GM12892 (cell line): ENCODE results near the gene FCER2.

ENCODE experiments used
- DNase-seq: peaks from one replicate; pipeline ENCODE4 v3.0.0; 2011; ENCODE audit not compliant: insufficient read length
- FAIRE-seq: peaks from 2 replicates; lab custom pipeline; 2011; peaks lifted over from hg19 to GRCh38; lab: Jason Lieb, UNC
- POLR2A ChIP-seq: IDR thresholded peaks from 2 replicates; pipeline ENCODE4 v1.6.1; 2011; ENCODE audit warnings: low read depth, low read length, control low read depth
- POLR2AphosphoS5 ChIP-seq: IDR thresholded peaks from 2 replicates; pipeline ENCODE4 v1.6.1; 2011; ENCODE audit warnings: low read depth, low read length, control low read depth
- TAF1 ChIP-seq: IDR thresholded peaks from 2 replicates; pipeline ENCODE4 v1.6.1; 2011; ENCODE audit warnings: low read depth, mild to moderate bottlenecking, control low read depth, low read length, borderline replicate concordance

FCER2 gene

GRCh38 chr19:7694499-7694898 lies 7.4 kb downstream of the FCER2 start:
- TF ChIP-seq POLR2A = 0 out of 2 replicates have a peak, but pooled peaks have one; percentile 3
- no peak for TF ChIP-seq POLR2AphosphoS5
- DNase-seq = no peak
- no peak for FAIRE-seq

GRCh38 chr19:7692417-7693088 lies 9.4 kb downstream of the FCER2 start:
- FAIRE-seq = peak; percentile 42
- no peak for DNase-seq
- no peak for TF ChIP-seq POLR2A
- TF ChIP-seq TAF1 = no peak
- no peak for TF ChIP-seq POLR2AphosphoS5

- peak; percentile 65 for FAIRE-seq
- DNase-seq = no peak
- TF ChIP-seq POLR2A = no peak
- TF ChIP-seq TAF1 = no peak
- no peak for TF ChIP-seq POLR2AphosphoS5
These were observed 10.4 kb downstream of the FCER2 start for GRCh38 chr19:7691497-7691896.

- no peak for TF ChIP-seq POLR2A
- no peak for TF ChIP-seq TAF1
- no peak for TF ChIP-seq POLR2AphosphoS5
- DNase-seq (no peak), FAIRE-seq (no peak)
These were observed 11.1 kb downstream of the FCER2 start for GRCh38 chr19:7690779-7691258.

- no peak for TF ChIP-seq POLR2A
- TF ChIP-seq POLR2AphosphoS5 = no peak
- TF ChIP-seq TAF1 = no peak
- DNase-seq (no peak), FAIRE-seq (no peak)
These were observed 12.8 kb downstream of the FCER2 start for GRCh38 chr19:7689165-7689564.

- no peak for FAIRE-seq
These were observed 14.8 kb downstream of the FCER2 start for GRCh38 chr19:7687177-7687576.

GRCh38 chr19:7685546-7686445 lies 16.1 kb downstream of the FCER2 start:
- TF ChIP-seq TAF1 (no peak), POLR2AphosphoS5 (peak; percentile 33; the same call in 1 of the 2 replicates), POLR2A (no peak)
- FAIRE-seq (no peak), DNase-seq (no peak)

More at GRCh38 chr19:7687177-7687576, 14.8 kb downstream of the FCER2 start:
- DNase-seq = no peak
- TF ChIP-seq POLR2AphosphoS5 (peak; percentile 87), TAF1 (no peak), POLR2A (peak; percentile 68)

GRCh38 chr19:7682175-7682855 lies 19.6 kb downstream of the FCER2 start:
- DNase-seq (no peak), FAIRE-seq (no peak)
- TF ChIP-seq TAF1 (no peak), POLR2A (no peak), POLR2AphosphoS5 (no peak)

GRCh38 chr19:7681340-7682174 lies 20.4 kb downstream of the FCER2 start:
- no peak for TF ChIP-seq POLR2AphosphoS5
- TF ChIP-seq POLR2A = peak; percentile 32; the same call in 1 of the 2 replicates
- no peak for TF ChIP-seq TAF1
- peak; percentile 83 for FAIRE-seq
- peak; percentile 77 for DNase-seq

GRCh38 chr19:7680606-7681339 lies 21.2 kb downstream of the FCER2 start, which contains the start of gene TRAPPC5:
TRAPPC5 (plus strand) TSS chr19:7680833; CDS start chr19:7682254, 1,421 bp downstream.
- TF ChIP-seq TAF1 = no peak
- TF ChIP-seq POLR2A = 0 out of 2 replicates have a peak, but pooled peaks have one; percentile 27
- peak; percentile 78 for DNase-seq
- peak; percentile 92 for FAIRE-seq
